Brain microvascular endothelial cell (primary cell): ENCODE measurements around the gene TXNRD2.

Source experiments
- DNase-seq: peaks from one replicate; pipeline ENCODE4 v3.0.0-alpha.2; 2020
- H3K27ac ChIP-seq: fragments of 250-450 bp; sonication (Bioruptor Pico); 2 replicates; pipeline ENCODE4 v1.5.1; 2020; ENCODE audit warnings: mild to moderate bottlenecking, moderate library complexity
- H3K27me3 ChIP-seq: fragments of 250-450 bp; sonication (Bioruptor Pico); replicated peaks from 2 replicates; pipeline ENCODE4 v1.5.1; 2020; ENCODE audit warnings: mild to moderate bottlenecking
- H3K36me3 ChIP-seq: fragments of 250-450 bp; sonication (Bioruptor Pico); replicated peaks from 2 replicates; pipeline ENCODE4 v1.5.1; 2020; ENCODE audit warnings: mild to moderate bottlenecking
- H3K4me3 ChIP-seq: 2 replicates; pipeline ENCODE4 v1.5.1; 2011; ENCODE audit warnings: low read depth, mild to moderate bottlenecking, control low read depth, low read length, moderate library complexity
- in situ Hi-C: cut with HindIII; loops from 2 replicates; pipeline ENCODE4 v1.10.0; 2017; ENCODE audit warnings: low sequenced_read_pairs, low pct_ligation_motif_present
- TF ChIP-seq, protein P1 (sequence below): IDR thresholded peaks from 2 replicates; pipeline ENCODE4 v1.5.1; 2011; ENCODE audit warnings: low read depth, mild to moderate bottlenecking, moderate library complexity, low read length, control low read depth, inconsistent platforms; ENCODE audit errors: missing control alignments

Gene TXNRD2

GRCh38 chr22:19961201-19961580, 19.6 kb upstream of the TXNRD2 start:
- Histone ChIP-seq H3K27me3 (no peaks in the 10 kb centered on the region), H3K4me3 (no peak overlapping the region), H3K27ac (no peak overlapping the region), H3K36me3 (peaks cover 13% of the 10 kb centered on the region)
- no peak for DNase-seq
- TF ChIP-seq, protein P1, sequence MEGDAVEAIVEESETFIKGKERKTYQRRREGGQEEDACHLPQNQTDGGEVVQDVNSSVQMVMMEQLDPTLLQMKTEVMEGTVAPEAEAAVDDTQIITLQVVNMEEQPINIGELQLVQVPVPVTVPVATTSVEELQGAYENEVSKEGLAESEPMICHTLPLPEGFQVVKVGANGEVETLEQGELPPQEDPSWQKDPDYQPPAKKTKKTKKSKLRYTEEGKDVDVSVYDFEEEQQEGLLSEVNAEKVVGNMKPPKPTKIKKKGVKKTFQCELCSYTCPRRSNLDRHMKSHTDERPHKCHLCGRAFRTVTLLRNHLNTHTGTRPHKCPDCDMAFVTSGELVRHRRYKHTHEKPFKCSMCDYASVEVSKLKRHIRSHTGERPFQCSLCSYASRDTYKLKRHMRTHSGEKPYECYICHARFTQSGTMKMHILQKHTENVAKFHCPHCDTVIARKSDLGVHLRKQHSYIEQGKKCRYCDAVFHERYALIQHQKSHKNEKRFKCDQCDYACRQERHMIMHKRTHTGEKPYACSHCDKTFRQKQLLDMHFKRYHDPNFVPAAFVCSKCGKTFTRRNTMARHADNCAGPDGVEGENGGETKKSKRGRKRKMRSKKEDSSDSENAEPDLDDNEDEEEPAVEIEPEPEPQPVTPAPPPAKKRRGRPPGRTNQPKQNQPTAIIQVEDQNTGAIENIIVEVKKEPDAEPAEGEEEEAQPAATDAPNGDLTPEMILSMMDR: no peak
- in situ Hi-C loops: no loop called here

- no peak for DNase-seq
- Histone ChIP-seq H3K36me3 (peaks cover 13% of the 10 kb centered on the region), H3K27me3 (no peaks in the 10 kb centered on the region), H3K27ac (no peak overlapping the region), H3K4me3 (no peak overlapping the region)
- in situ Hi-C loops: no loop called here
- TF ChIP-seq, protein P1: no peak
Observed at GRCh38 chr22:19960491-19961200, 19.0 kb upstream of the TXNRD2 start.

GRCh38 chr22:19959587-19960490, 18.2 kb upstream of the TXNRD2 start:
- Histone ChIP-seq H3K4me3 (peak overlapping the region; percentile 24), H3K36me3 (peaks cover 13% of the 10 kb centered on the region), H3K27me3 (no peaks in the 10 kb centered on the region), H3K27ac (no peak overlapping the region)
- DNase-seq: no peak
- TF ChIP-seq, protein P1: no peak
- in situ Hi-C loops: no loop called here

GRCh38 chr22:19959043-19959586, 17.5 kb upstream of the TXNRD2 start:
- peak overlapping the region; percentile 40 for H3K4me3 ChIP-seq
- DNase-seq: peak; percentile 48
- H3K27me3 ChIP-seq: no peaks in the 10 kb centered on the region
- peaks cover 10% of the 10 kb centered on the region for H3K36me3 ChIP-seq
- no peak overlapping the region for H3K27ac ChIP-seq
- in situ Hi-C loops: no loop called here
- TF ChIP-seq, protein P1: no peak

DNA sequence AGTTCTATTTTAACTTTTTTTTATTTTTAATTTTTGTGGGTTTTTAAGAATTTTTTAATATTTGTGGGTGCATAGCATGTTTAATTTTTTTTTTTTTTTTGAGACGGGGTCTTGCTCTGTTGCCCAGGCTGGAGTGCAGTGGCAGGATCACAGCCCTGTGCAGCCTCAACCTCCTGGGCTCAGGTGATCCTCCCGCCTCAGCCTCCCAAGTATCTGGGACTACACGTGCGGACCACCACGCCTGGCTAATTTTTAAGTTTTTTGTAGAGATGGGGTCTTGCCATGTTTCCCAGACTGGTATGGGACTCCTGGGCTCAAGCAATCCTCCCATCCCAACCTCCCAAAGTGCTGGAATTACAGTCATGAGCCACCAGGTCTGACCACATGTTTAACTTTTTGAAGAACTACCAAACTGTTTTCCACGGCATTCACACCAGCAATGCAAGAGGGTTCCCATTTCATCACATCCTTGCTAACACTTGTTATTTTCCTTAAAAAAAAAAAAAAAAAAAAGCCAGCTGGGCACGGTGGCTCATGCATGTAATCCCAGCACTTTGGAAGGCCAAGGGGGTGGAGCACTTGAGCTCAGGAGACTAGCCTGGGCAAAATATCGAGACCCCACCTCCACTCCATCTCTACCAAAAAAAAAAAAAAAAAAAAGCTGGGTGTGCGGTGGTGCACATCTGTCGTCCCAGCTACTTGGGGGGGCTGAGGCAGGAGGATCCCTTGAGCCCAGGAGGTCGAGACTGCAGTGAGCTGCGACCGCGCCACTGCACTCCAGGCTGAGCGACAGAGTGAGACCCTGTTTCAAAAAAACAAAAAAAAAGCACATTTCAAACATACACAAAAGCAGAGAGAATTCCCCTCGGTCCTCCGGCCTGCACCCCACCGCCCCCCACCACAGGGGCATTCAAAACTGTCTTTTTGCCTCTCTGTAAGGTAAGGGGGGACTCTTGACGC, 16.7 kb upstream of the TXNRD2 start:
- H3K36me3 ChIP-seq: peaks cover 4% of the 10 kb centered on the region
- H3K27me3 ChIP-seq: no peaks in the 10 kb centered on the region
- H3K4me3 ChIP-seq: no peak overlapping the region
- TF ChIP-seq, protein P1: no peak
- H3K27ac ChIP-seq: no peak overlapping the region
- DNase-seq: no peak
- in situ Hi-C loops: no loop called here
